Stimulated activated CD8-positive, alpha-beta memory T cell treated with anti-CD3 and anti-CD28 coated beads, Interleukin-2, amount 100 ng/mL, for 48 hours (primary cell): ENCODE data around the gene GIMAP6.
"Not testable (repeated sequence)": the region's sequence is repeated elsewhere in the genome, so short reads cannot be mapped to it uniquely, and the experiment has no call there.

Source experiments
- DNase-seq, 2 donors: peaks; one replicate each; pipeline ENCODE4 v3.0.0-alpha.2; 2020; ENCODE audit warnings: low read depth in 2 of 2

Gene GIMAP6

DNA sequence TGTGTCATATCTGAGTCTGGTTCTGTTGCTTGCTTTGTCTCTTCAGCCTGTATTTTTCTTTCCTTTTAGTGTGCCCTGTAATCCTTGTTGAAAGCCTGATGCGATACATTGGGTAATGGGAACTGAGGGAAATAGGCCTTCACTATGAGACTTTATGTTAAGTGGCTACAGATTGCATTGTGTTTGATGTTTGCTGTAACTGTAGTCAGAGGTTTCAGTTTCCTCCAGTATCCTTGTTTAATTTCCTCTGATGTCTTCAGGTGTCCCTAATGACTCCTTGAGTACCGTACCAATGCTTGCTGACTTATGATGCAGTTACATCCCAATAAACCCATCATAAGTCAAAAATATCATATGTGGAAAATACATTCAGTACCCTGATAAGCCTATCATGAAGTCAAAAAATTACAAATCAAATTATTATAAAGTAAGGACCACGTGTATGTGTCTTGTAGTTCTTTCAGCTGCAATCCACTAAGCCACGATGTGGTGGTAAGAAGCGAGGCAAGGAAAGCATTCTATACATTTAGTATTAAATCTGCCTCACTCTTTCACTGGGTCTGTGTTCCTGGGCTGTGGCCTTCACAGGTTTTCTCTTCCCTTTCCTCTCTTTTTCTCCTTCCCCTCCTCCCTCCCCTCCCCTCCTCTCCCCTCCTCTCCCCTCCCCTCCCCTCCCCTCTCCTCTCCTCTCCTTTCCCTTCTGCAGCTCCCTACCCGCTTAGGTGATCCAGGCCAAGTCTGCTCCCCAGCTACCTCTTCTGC, 13.3 kb upstream of the GIMAP6 start:
- DNase-seq = no peak

DNA sequence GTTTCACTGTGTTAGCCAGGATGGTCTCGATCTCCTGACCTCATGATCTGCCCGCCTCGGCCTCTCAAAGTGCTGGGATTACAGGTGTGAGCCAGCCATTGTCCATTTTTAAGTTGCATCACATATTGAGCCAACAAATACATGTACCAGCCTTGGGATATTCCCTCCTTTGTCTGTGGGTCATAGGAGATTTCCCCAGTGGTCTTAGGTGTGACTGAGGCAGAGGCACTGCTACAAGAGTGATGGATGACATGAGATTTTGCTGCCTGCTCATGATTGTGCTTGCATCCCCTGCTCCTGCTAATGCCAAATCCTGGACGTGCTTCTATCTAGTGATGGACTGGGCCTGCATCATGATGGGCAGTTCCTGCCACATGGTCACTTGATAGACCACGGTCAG, 10.7 kb upstream of the GIMAP6 start:
- DNase-seq = no peak

DNA sequence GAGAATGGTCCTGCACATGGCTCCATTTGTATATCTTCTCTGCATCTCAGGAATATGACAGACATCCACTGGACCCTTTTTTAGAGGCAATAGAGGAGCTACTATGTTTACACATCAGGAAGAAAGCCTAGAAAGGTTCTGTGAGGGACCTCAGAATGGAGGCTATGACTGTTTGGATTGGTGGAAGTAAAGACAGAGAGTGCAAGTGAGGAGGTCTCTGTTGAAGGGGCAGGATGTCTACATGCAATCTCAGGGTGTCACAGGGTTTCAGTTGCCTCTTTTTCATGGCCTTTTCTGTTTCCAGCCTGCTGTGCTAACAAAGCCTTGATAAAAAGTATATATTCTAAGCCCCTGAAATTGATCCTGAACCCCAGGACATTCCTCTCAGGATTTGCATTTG, 9.7 kb upstream of the GIMAP6 start:
- no peak for DNase-seq

DNA sequence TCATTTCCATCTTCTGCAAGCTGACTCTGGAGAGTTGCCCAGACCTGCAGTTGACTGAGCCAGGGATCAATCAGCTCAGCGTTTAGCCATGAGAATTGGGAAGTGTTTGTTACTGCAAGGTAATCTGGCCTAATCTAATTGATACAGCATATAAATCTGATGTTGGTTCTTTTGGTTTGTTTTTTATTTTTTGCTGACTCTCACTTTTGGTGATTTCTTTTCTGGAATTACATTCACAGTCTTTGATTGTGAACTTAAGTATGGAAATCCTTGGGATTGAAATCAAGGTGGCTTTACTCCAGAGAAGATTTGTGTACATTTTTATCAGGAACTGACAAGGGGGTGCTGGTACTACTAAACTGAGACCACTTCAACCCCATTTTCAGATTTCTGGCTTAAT, 1.7 kb upstream of the GIMAP6 start:
- no peak for DNase-seq

DNA sequence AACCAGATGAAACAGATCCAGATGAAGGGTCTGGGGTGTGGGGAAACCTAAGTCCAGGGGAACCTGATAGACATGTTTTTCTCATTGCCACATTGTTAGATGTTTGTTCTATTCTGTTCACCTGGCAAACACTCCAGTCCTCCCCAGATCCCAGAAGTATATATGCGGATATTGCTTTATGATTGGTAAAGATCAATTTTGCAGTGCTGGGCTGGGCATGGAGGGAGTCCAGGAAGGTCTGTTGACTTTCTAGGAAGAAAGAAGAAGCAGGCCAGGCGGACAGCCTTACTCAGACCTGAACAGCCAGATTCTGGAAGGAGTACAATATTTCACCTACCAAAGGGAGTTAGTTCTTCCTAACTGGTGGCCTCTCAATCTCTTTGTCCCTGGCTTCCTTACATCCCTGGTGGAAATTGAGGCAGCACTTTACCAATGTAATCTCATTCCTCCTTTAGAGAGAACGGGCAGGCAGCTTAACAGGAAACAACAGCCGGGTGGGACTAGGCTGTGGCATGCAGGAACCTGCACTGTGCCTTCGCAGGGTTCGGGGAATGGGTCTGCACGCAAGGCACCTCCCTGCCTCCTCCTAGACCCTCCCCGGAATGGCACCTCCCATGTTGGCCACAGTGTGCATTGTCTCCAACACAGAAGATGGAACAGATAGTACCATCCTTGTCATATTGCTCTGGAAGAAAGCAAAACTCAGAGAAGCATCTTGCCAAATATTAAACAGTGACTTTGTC, 930 bp downstream of the GIMAP6 start:
- DNase-seq = peak in 1 of 2 donors; percentile 24

DNA sequence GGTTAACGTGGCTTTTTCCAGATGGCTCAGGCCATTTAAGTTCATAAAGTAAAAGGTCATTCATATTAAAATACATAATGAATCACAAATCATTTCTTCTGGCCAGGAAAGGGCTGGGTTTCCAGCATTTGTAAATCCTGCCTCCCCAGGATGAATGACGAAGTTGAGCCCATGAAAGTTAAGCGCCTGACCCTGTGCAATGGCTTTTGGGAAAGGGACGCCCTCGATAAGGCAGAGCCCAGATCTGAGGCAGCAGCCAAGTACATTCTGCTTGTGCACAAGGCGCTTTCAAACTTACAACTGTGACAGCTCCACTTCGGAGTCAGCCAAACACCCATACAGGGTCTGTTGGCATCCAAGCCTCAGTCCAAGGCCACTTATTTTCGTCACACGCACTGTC, 2.8 kb downstream of the GIMAP6 start:
- no peak for DNase-seq

DNA sequence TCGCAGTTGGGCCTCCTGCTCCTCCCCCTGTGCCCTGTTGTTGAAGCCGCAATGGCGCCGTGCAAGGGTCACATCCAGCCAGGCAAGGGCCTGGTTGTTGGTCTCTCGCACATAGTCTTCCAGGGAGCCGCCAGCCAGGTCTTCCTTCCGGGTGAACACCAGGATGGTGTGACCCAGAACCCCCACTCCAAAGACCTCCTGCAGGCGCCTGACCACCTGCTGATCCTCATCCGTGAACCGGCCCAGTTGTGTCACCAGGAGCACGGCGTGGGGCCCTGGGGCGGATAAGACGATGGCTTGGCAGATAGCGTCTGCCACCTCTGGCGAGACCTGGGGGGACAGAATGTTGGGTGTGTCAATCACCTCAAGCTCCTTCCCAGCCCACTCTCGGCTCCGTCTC, 4.2 kb downstream of the GIMAP6 start:
- DNase-seq = no peak

DNA sequence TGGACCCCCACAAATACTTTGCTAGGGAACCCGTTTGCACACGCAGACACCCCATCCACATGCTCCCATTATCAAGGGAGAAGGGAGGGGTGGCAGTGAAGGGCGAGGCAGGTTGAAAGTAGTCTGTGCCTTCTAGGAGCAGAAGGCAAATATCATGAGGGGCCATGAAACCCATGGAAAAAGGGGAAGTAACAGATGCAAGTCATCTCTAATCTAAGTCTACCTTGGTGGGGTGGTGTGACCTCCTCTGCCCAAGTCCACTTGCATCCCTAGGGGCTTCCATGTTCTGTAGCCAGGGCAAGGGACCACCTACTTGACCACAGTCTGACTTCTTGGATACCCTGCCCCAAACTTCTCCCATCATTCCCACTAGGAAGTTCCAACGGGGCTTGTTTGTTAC, 5.5 kb downstream of the GIMAP6 start:
- no peak for DNase-seq

DNA sequence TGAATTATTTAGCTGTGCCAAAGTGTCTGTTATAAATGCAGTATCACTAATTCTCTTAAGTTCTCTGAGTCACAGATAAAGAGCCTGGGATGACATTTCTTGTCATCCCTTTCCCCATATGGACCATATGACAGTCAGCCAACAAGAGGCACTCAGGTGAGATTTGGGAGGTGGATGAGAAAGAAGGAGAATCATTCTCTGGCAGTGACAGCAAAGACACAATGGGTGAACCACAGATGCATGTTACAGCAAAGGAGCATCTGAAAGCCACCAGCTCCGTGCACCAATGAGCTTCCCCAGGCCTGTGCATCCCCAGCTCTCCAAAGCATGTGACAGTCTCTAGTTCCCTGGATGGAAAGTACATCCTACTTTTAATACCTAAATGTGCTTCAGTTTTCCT, 10.8 kb downstream of the GIMAP6 start:
- DNase-seq = no peak

DNA sequence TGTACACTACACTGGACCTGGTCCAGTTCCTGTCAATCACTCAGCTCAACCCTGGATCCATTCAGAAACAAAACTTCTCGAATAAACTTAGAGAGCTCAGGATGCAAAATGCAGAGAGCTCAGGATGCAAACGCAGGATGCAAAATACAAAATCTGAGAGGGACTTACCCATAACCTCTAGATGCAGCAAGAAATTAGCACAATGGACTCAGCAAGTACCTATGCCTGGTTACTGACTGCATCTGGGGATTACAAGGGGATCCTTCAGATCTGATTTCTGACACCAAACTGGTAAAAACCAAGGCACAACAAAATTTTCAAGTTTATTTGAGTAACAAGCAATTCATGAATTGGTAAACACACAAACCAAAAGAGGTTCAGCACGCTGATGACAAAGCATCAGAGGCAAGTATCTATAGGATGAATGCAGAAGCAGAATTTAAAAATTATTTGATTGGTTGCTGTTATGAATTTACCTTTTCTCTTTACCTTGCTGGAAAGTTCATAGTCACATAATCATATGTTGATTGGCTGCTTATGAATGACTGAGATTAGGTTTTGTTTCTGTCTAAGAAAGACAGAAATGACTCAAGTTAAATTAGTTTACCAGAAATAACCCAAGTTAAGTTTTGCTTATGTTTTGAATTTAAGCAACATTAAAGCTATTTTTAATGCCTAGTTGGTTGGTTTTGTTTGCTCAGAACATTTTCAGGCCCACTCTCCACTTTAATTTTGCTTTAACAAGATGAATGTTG, 11.4 kb downstream of the GIMAP6 start:
- no peak for DNase-seq

DNA sequence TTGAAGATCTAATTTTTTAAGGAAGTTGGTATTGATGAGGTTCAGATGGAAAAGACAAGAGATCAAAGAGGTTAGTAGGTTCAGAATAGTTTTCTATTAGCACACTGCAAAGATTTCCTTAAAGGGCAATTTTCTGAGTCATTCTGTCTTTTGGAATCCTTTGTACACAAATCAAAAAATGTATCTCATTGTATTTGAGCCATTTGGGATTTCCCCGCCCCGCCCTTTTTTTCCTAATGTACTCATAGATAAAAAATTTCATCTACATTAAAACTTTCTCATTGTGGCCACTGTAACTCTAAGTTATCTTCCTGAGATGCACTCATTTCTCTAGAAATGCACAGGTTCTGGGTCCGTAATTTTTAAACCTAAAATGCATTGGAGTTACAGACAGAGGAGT, 12.1 kb downstream of the GIMAP6 start:
- no peak for DNase-seq

DNA sequence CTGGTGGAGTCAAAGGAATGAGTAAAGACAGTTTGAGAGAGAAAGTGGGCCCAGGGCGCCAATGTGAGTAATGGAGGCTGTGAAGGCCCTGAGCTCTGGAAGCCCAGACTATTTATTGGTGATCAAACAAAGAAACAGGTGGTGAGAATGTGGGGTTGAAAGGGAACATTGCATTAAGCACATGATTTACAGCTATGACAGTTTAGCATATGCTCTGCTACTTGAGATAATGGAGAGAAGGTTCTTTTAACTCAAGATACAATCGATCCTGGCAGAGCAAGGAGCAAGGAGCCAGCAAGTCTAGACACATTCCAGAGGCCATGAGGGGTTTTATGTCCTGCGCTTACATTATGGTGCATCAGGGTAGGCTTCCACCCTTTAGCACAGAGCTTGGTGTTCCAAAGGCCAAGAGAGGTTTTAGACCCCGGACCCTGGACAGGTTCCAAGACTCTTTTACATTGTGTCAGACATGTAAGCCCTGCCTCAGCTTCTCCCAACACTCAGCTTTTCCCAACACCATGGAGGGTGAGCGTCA, 16.9 kb downstream of the GIMAP6 start:
- DNase-seq = not testable (repeated sequence)

DNA sequence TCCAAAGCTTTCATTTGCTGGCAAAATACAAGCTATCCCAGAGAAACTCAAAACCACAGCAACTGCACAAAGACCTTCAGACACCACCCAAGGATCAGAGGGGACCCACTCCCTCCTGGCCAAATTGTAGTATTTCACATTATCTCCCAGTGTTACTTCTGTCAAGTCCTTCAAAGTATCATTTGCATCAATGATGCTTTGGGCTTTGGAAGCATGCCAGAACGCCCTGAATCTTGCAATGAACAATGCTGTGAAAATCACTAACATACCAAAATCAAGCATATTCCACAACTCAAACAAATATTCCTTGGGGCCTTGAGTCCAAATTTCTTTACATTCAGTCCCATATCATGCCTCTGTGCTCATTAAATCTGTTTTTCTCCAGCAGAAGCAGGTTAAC, 17.8 kb downstream of the GIMAP6 start:
- DNase-seq = not testable (repeated sequence)

DNA sequence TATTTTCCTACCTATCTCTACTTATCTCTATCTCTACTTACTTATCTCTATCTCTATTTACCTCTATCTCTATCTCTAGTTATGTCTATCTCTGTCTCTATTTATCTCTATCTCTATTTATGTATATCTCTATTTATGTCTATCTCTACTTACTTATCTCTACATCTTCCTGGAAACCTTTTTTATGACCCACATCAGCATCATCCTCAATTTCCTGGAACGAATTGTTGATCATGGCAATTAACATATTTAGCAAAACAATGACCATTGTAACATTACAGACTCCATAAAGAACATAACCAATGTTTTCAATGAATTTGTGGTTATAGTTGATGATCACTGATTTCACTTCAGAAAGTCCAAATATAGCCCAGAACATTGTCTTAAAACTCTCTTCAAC, 18.3 kb downstream of the GIMAP6 start:
- DNase-seq = no peak

DNA sequence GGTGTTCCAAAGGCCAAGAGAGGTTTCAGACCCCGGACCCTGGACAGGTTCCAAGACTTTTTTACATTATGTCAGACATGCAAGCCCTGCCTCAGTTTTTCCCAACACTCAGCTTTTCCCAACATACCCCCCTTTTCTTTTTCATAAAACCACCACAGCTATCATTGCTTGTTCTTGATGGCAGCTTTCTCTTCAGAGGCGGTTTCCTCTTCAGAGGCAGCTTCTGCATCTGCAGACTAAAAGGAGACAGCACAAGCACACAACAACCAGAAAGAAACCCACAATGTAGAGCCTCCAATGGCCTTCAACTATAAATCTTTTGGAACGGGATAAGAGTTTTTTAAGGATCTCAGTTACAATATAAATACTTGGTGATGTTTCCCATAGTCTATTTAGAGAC, 19.3 kb downstream of the GIMAP6 start:
- DNase-seq = no peak

DNA sequence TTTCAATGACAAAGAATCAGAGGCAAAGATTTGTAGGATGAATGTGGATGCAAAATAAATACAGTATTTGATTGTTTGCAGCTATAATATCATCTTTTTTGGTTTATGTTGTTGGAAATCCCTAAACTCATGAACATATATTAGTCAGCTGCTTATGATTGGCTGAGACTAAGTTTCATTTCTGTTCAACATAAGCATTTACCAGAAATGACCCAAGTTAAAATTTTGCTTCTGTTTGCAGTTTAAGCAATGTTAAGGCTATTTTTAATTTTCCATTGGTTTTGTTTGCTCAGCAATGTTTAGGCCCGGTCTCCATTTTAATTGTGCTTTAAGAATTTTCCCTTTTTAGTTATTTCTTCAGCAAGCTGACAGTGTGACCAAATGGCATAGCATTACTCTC, 22.0 kb downstream of the GIMAP6 start:
- no peak for DNase-seq

DNA sequence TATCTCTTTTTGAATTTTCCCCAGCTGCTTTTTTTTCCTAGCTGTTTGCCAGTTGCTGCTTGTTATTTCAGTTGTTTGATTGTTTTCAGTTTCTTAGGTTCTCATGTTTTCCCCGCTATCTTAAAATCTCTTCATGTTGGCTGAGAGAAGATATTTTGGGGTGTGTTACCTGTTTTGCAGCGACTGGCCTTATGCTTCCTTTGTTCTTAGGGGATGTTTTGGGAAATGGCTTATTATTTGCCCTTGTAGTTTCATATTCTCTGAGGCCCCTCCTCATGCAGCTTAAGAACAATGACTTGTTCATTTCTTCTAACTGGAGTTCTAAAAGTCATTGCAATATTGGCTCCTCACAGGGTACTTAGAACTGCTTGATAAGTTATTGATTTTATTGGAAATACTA, 28.6 kb downstream of the GIMAP6 start:
- DNase-seq = not testable (repeated sequence)

DNA sequence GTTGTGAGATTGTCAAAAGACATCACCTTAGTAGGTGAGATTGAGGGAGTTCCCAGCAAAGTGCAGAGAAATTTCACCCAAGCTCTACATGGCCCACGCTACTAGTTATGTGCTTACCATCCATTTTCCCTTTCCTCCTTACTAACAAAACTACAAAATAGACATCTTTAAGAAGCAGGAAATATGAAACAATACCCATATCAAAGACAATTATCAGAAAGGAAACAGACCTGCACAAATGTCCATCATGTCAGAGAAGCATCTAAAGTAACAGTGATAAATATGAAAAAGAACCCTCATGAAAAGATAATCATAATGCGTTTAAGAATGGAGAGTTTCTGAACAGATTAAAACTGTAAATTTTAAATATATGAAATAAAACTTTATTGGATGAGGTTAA, 36.8 kb downstream of the GIMAP6 start:
- DNase-seq = no peak

DNA sequence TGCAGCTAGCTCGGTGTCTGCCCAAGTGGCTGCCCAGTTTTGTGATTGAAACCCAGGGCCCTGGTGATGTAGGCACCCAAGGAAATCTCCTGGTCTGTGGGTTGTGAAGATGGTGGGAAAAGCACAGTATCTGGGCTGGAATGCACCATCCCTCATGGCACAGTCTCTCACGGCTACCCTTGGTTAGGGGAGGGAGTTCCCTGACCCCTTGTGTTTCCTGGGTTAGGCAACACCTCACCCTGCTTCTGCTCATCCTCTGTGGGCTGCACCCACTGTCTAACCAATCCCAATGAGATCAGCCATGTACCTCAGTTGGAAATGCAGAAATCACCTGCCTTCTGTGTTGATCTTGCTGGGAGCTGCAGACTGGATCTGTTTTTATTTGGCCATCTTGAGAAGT, 37.4 kb downstream of the GIMAP6 start:
- no peak for DNase-seq

DNA sequence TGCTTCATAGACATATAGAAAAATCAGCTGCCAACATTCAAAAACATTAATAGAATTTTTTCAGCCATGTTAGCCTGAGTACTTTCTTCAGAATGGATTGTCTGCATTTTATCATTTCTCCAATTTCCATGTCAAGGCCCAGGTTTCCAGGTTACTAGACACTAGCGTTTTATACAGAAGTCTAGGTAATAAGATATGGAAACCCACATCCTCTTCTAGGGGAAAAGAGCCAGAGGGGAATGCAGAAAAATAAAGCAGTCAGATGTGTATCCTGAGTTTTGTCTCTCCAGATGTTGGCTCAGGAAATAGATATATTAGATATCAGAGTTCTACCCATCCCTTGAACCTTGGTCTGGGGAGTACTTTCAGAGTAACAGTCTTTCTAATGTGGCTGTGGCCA, 44.6 kb downstream of the GIMAP6 start:
- DNase-seq = no peak

DNA sequence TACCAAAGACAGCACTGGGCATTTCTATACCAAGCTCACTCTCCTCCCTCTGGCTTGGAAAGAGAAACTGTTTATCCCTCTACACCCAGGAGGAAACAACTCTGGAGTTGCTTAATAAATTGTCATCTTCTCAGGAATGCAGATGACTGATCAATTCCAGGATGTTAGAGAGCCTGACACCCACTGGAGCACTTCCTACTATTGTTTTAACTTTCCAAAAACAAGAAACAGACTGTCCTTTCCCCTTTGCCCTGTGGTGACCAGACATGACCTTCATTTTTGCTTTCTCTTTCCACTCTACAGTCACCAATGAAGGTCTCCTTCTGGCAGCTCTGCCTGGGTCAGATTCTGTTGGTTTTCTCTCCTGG, 45.4 kb downstream of the GIMAP6 start:
- no peak for DNase-seq

DNA sequence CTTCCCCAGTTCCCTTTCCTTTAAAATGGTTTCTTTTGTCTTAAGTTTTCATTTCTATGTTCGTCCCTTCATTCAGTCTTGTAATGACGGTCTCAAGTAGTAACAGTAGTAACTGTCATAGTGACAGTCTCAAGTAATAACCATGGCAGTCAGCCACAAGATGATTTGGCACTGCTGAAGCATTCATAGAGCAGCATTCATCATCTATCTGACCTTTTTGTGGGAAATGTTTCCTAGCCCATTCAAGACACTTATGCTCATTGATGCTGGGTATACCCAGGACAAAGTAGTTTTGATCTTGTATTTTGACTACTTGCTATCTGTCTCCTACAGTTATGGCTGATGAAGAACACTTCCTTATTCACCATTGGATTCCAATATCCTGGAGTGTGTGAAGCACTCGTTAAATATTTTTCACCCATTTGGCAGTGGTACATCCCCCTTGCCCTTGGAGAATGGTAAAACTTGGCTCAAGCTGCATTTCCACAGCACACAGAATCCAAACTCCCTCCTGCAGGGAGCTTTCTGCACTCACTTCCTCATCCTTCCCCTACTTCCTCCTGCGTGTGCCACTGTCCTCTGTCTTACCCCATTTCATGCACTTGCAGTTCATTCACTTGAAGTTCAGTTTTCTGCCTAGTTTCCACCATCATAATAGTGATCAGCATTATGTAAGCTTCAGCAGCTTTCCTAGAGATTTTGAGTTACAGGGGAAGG, 46.0 kb downstream of the GIMAP6 start:
- no peak for DNase-seq
